Stimulated activated naive CD4-positive, alpha-beta T cell (primary cell): ENCODE measurements around the gene GRPEL2.

Experiments
- DNase-seq, 6 experiments: peaks; one replicate each; lab custom pipeline; 2025; lab: John Stamatoyannopoulos, UW

GRPEL2 gene

DNA sequence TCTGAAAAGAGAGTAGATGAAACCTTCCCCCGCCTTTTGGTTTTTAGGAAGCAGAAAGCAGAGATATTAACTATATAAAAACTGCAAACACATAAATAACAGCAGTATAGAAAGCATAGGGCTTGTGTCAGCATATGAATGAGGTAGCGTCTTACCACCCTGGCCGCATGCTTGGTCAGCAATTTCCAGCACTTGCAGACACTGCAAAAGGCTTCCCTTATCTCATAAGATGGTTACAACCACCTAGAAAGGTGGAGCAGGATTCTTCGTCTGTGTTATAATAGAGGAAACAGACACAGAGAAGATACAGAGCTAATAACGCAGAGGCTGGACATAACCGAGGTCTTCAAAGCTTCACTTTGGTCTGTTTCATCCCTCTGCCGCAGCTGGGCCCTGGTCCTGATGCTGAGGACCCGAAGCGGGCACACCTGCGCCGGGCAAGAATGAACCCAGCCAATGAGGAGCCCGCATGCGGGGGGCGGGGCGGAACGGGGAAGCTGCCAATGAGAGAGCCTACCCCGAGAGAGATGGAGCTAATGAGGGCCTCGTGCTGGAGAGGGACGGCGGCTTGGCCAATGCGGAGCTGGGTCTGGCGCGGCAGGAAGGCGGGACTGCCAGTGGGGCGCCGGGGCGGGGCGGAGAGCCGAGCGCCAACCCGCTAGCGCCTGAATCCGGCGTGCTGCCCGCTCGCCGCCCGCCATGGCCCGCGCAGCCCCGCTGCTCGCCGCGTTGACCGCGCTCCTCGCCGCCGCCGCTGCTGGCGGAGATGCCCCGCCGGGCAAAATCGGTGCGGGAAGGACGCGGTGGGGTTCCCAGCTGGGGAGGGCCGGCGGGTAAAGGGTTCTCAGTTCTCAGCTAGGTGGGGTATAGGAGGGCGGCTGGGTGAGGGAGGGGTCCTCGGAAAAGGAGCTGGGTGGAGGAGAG, 12.3 kb downstream of the GRPEL2 start, which contains the start of gene PCYOX1L:
Gene PCYOX1L (plus strand): TSS at position 677 of the 924 bp plus-strand sequence. CDS start 23 bp downstream, at position 700.
- peak; percentile 86 to 95 (median 90) for DNase-seq

- DNase-seq: peak in 4 of 6 experiments; percentile 27 to 60 (median 38)
These were observed 13.0 kb downstream of the GRPEL2 start for GRCh38 chr5:149358294-149358651.

DNA sequence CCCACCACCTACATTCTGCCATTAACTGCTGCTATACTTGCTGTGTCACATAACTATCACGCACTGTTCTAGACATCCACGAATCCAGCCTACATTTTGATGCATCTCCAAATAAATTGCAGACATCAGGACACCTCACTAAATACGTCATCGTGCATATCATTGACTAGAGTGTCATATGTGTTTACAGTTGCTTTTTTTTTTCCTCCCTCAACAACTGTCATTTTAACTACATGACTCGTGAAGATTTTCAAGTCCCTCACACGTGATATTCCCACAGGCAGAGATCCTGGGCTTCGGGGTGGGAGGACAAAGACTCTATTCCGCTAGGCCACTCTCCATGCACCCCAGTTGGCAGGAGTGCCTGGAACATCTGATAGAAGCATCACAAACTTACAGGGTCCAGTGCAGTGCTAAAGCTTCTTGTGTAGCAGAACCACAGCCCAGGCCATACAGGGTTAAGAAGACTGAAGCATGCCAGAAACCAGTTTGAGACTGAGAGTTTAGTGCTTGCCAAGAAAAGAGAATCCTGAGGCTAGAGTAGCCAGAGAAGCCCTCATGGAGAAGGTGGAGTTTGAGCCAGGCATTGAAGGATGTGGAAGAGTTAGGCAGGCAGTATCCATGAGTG, 13.7 kb downstream of the GRPEL2 start:
- peak in 3 of 6 experiments; percentile 10 to 46 (median 36) for DNase-seq

GRCh38 chr5:149360272-149360671, 15.0 kb downstream of the GRPEL2 start:
- DNase-seq: no peak

DNA sequence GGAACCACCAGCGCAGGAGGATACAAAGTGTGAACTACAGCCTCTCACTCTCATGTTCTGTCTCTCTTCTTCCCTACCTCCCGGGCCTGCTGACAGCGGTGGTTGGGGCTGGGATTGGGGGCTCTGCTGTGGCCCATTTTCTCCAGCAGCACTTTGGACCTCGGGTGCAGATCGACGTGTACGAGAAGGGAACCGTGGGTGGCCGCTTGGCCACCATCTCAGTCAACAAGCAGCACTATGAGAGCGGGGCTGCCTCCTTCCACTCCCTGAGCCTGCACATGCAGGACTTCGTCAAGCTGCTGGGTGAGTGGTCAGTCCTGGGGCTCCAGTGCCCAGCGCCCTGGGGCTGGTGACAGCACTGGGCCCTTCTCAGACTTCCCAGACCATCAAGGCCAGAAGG, 17.2 kb downstream of the GRPEL2 start:
- no peak for DNase-seq

DNA sequence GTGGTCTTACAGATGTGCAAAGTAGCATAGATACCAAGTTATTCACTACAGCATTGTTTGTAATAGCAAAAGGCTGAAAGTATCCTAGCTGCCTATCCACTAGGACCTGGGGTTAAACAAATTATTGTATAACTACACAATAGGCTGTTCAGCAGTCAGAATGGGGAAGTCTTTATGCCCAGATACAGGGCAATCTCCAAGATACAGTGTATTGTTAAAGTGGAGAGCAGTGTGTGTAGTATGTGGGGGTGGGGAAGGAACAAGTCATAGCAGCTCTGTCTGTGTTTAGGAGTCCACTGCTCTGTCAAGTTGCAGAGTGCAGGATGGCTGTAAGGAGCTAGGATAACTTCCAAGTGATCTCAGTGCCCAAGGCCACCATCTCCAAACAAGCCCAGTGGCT, 18.1 kb downstream of the GRPEL2 start:
- no peak for DNase-seq

- DNase-seq: no peak
These were observed 18.6 kb downstream of the GRPEL2 start for GRCh38 chr5:149363936-149364335.

DNA sequence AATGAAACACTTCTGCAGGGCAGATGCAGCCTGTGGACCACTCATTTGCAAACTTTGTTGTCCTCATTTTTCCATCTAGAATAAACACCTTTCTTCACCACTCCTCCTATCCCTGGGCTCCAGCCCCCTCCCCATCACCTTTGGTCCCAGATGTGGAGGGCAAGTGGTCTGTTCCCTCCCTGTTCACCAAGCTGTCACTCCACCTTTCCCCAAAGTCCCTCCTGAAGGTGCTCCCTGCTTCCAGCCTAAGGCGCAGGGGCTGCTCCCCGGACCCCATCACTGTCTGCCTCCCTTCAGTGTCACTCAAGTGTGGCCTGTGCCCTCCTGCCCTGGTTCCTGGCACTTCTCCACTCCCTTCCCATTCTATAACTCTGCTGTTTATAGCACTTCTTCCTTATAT, 19.4 kb downstream of the GRPEL2 start:
- DNase-seq: no peak

GRCh38 chr5:149365418-149365817, 20.1 kb downstream of the GRPEL2 start:
- DNase-seq: no peak

- no peak for DNase-seq
These were observed 20.9 kb downstream of the GRPEL2 start for GRCh38 chr5:149366169-149366729.

GRCh38 chr5:149367249-149367971, 22.1 kb downstream of the GRPEL2 start:
- DNase-seq: peak; percentile 13 to 62 (median 34)

DNA sequence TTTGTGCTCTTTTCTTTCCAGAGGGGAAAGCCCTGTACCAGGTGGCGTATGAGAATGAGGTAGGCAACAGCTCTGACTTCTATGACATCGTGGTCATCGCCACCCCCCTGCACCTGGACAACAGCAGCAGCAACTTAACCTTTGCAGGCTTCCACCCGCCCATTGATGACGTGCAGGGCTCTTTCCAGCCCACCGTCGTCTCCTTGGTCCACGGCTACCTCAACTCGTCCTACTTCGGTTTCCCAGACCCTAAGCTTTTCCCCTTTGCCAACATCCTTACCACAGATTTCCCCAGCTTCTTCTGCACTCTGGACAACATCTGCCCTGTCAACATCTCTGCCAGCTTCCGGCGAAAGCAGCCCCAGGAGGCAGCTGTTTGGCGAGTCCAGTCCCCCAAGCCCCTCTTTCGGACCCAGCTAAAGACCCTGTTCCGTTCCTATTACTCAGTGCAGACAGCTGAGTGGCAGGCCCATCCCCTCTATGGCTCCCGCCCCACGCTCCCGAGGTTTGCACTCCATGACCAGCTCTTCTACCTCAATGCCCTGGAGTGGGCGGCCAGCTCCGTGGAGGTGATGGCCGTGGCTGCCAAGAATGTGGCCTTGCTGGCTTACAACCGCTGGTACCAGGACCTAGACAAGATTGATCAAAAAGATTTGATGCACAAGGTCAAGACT, 22.8 kb downstream of the GRPEL2 start:
- no peak for DNase-seq

GRCh38 chr5:149370878-149371277, 25.6 kb downstream of the GRPEL2 start:
- DNase-seq: no peak

DNA sequence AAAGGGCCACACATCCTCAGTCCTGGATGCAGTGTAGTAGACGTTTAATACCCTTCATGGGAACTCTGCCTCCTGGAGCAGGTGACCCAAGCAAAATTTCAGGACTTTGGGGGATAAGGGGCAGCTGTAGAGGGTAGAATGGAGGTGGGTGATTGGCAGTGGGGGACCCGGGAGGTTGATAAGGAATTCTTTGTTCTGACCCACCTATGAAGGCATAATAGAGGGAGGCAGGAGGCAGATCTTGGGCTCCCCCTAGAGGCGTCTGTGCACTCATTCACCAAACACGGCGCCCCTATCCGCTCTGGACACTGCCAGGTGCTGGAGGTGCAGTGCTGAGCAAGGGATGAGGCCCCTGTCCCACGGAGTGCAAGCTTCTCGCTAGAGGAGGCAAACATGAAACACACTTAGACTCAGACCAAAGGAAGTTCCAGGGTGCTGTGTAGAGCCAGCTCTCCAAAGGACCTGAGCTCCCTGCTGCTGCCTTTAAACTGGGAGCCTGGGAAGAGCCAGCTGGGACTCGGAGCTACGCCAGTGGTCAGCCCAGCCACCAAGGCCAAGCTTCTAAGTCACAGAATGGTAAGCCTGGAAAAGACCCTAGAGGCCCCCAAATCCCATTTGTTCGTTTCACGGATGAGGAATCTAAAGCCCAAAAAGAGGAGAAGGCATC, 26.1 kb downstream of the GRPEL2 start:
- peak; percentile 22 to 76 (median 52) for DNase-seq

DNA sequence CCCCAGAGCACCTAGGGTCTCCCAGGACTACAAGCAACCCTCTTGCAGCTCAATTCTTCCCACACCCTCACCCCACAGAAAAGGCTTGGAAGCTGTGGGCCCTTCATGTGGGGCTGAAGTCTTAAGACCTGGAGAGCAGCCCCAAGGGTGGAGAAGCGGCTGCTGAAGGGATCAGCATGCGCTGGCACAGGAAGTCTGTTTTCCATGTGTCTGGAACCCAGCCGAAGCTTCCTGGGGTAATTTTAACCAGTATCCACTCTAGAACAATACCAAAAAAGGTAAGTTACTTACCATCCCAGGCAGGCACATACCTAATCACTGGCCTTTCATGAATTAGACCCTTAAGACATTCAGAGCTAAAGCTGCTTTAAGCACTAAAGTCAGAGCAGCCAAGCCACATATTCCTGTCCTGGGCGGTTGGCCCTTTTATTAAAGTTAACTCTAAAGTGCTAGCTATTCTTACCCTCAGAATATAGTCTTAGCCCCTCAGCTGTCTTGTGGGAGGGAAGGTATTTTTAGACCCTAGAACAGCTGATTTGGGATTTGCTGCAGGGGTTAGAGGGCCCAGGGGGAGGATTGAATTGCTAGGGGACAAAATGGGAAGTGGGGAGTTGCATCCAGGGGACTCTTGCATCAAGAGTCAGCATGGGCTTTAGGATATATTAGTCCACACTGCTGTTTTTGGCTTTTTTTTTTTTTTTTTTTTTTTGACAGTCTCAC, 26.9 kb downstream of the GRPEL2 start:
- no peak for DNase-seq

- no peak for DNase-seq
These were observed 27.6 kb downstream of the GRPEL2 start for GRCh38 chr5:149372932-149373331.

DNA sequence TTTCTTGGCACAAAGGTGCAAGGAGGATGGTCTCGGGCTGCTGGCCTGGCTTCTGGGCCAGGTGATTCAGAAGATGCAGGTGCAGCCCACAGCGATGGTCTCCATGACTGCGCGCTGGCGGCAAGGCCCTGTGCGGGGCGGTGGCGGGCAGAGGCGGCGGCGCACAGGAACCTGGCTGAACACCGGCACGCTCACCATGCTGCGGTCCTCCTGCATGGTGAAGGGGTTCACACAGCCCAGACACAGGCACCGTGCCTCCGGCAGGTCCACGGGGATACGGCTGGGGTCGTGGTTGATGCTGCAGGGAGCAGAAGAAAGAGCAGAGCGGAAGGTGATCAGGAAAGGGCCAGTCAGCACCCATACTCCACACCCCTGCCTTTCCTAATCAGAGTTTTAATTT, 29.0 kb downstream of the GRPEL2 start:
- DNase-seq: no peak

DNA sequence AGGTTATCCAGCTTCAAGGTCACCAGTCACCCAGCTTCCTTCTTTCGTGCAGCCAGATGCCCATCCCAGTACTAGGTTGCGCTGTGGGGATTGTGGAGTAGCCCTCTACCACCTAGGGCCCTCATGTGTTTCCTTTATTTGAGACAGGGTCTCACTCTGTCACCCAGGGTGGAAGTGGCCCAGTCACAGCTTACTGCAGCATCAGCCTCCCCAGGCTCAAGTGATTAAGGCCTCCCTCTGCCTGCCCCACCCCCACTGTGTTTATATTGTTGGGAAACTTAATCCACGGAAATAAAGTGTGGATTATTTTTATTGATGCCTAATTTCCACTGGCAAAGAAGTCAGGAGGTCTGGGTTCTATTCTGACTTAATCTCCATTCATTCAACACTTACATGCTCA, 29.5 kb downstream of the GRPEL2 start:
- no peak for DNase-seq

DNA sequence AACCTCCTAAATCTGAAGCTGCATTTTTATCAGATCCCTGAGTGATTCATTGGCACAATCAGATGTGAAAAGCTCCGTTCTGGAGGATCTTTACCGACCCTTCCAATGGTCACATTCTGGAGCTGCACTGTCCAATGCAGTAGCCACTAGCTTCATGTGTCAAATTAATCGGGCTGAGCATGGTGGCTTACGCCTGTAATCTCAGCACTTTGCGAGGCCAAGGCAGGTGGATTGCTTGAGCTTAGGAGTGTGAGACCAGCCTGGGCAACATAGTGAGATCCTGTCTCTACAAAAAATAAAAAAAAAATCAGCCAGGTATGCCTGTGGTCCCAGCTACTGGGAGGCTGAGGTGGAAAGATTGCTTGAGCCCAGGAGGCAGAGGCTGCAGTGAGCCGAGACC, 30.1 kb downstream of the GRPEL2 start:
- DNase-seq: no peak

DNA sequence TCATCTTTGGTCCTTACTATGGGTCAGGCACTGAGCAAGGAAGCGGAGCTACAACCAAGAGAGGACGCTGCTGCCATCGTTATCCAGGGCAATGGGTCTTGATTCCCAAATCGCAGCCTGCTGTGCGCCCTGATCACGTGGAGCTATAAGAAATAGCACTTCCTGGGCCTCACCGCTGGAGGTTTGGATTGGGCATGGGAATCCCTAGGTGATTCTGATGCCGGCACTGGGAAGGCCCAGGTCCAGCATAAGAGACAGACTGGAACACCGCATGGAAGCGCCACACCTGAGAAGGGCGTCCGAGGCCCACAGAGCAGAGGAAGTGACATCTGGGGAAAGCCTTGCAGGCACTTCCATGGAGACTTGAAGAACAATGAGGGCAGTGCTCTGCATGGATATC, 30.8 kb downstream of the GRPEL2 start:
- DNase-seq: no peak
